A673 (cell line): Measurements from ENCODE around the gene CA4. TPM values are rescaled to one million over a fixed set of nuclear protein-coding genes. Genes with fewer than 3 reads are reported as not detected.

Experiments used
- BruUV-seq: library from RNA; stranded (reverse); fragments of 400-500 nt; replicated peaks from 2 replicates; lab custom pipeline; 2021; lab: Mats Ljungman, UMichigan
- CTCF ChIA-PET: fragments of 300-600 bp; sonication (Branson Sonifier 250); formaldehyde crosslinking; loops from one replicate; lab custom pipeline; 2022; ENCODE audit warnings: antibody characterized with exemption; lab: Charles Lee
- POLR2A ChIA-PET: fragments of 300-600 bp; sonication (Branson Sonifier 250); formaldehyde crosslinking; loops from one replicate; lab custom pipeline; 2022; ENCODE audit warnings: antibody characterized with exemption; ENCODE audit not compliant: low non-redundant PET; lab: Charles Lee
- DNase-seq: peaks from one replicate; pipeline ENCODE4 v3.0.0-alpha.2; 2015; ENCODE audit warnings: low spot score
- H3K27ac ChIP-seq: fragments of 200-600 bp; sonication (generic); 2 replicates; pipeline ENCODE4 v1.5.1; 2016; ENCODE audit warnings: mixed run types, low read depth, mild to moderate bottlenecking, mixed read lengths, antibody characterized with exemption, low read length; ENCODE audit not compliant: poor library complexity, severe bottlenecking
- H3K27me3 ChIP-seq: fragments of 200-600 bp; sonication (generic); replicated peaks from 2 replicates; pipeline ENCODE4 v1.6.1; 2017; ENCODE audit warnings: mixed run types, low read depth, mild to moderate bottlenecking, mixed read lengths, antibody characterized with exemption, low read length; ENCODE audit not compliant: insufficient read depth, poor library complexity
- H3K36me3 ChIP-seq: fragments of 200-600 bp; sonication (generic); 2 replicates; pipeline ENCODE4 v1.6.1; 2016; ENCODE audit warnings: mixed run types, mild to moderate bottlenecking, mixed read lengths, antibody characterized with exemption, low read length; ENCODE audit not compliant: insufficient read depth, poor library complexity, severe bottlenecking
- H3K4me1 ChIP-seq: fragments of 200-600 bp; sonication (generic); 2 replicates; pipeline ENCODE4 v1.6.1; 2017; ENCODE audit warnings: mixed run types, mild to moderate bottlenecking, mixed read lengths, antibody characterized with exemption, low read length; ENCODE audit not compliant: insufficient read depth, poor library complexity, severe bottlenecking
- H3K4me3 ChIP-seq: fragments of 200-600 bp; sonication (generic); 2 replicates; pipeline ENCODE4 v1.5.1; 2016; ENCODE audit warnings: low read depth, mixed run types, mild to moderate bottlenecking, mixed read lengths, low read length; ENCODE audit not compliant: poor library complexity, severe bottlenecking
- H3K9me3 ChIP-seq: fragments of 200-600 bp; sonication (generic); 2 replicates; pipeline ENCODE4 v1.6.1; 2016; ENCODE audit warnings: mixed run types, low read depth, mild to moderate bottlenecking, mixed read lengths, antibody characterized with exemption, low read length; ENCODE audit not compliant: poor library complexity, severe bottlenecking
- CTCF ChIP-seq: fragments of 300-800, 200-600 bp; sonication (generic); conservative IDR thresholded peaks from 2 replicates; pipeline ENCODE4 v1.5.1; 2017; ENCODE audit warnings: low read depth, mild to moderate bottlenecking, antibody characterized with exemption, low read length, moderate library complexity, mixed read lengths
- EZH2 ChIP-seq: fragments of 200-600 bp; sonication (generic); IDR thresholded peaks from 2 replicates; pipeline ENCODE4 v1.6.1; 2017; ENCODE audit warnings: borderline replicate concordance, low read depth, mild to moderate bottlenecking, mixed read lengths, antibody characterized with exemption, low read length; ENCODE audit not compliant: poor library complexity, severe bottlenecking
- intact Hi-C: fragments of 100-400 bp; cut with micrococcal nuclease; formaldehyde crosslinking; loops from one replicate; pipeline ENCODE4 v1.10.0; 2022; ENCODE audit not compliant: unreplicated experiment
- total RNA-seq: library from RNA; stranded (reverse); gene quantifications from 2 replicates; pipeline ENCODE4 v1.2.3, GENCODE V29; 2021

The CA4 gene
- total RNA-seq, 1 experiment from 2014 or later = not detected

DNA sequence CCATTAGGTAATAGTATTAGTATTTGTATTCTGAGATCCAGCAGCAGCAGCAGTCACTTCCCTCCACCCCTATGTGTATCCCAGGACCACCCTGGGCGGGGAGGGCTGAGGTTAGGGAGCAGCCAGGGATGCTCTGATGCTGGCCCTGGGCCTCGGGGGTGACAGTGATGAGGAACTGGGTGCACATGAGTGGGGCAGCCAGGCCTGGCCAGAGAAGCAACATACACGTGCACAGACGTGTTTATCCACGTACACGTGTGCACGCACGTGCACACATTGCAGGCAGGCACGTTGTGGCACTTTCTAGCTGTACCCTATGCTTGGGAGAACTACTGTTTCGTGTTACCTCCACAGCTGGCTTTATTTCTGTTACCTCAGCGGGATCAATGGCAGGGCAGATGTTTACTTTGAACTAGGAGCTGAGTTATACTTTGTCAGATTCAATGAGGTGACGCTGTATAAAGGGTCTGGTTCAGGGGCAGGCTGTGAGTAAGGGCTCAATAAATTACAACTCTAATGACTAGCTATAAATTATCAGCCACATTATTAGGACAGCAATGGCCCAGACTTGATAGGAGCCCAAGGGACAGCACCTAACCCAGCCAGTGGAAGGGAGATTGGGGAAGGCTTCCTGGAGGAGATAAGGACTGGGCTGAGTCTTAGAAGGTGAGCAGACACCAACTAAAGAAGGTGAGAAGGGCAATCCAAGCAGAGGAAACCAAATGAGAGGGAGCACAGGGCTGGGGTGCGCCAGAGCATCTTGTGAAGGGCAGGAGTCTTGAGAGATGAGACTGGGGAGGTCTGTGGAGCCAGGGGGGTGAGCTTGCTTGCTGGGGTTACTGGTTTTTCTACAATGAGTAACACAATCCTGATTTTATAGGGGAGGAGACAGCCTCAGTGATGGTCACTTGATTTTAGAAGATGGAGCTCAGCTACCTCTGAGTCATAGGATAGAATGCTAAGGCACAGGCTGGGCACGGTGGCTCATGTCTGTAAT lies 22.4 kb upstream of the CA4 start:
- Histone ChIP-seq H3K4me1 (peaks cover 5% of the 10 kb centered on the region), H3K36me3 (no peaks in the 10 kb centered on the region), H3K9me3 (no peaks in the 10 kb centered on the region), H3K27ac (no peak overlapping the region), H3K27me3 (no peaks in the 10 kb centered on the region), H3K4me3 (no peak overlapping the region)
- no peak for TF ChIP-seq EZH2
- TF ChIP-seq CTCF = no peak
- POLR2A ChIA-PET = no interaction called here
- intact Hi-C loops = no loop called here
- CTCF ChIA-PET = no interaction called here
- BruUV-seq = no TSS peak
- DNase-seq = no peak

- ChIA-PET POLR2A (no interaction called here), CTCF (no interaction called here)
- no TSS peak for BruUV-seq
- Histone ChIP-seq H3K36me3 (no peaks in the 10 kb centered on the region), H3K9me3 (no peaks in the 10 kb centered on the region), H3K4me1 (peaks cover 5% of the 10 kb centered on the region), H3K27me3 (no peaks in the 10 kb centered on the region), H3K27ac (no peak overlapping the region), H3K4me3 (no peak overlapping the region)
- TF ChIP-seq CTCF (no peak), EZH2 (no peak)
- no peak for DNase-seq
- intact Hi-C loops = no loop called here
Measured at GRCh38 chr17:60128171-60128859, 21.5 kb upstream of the CA4 start.

- Histone ChIP-seq H3K4me1 (peaks cover 5% of the 10 kb centered on the region), H3K4me3 (no peak overlapping the region), H3K27me3 (no peaks in the 10 kb centered on the region), H3K36me3 (no peaks in the 10 kb centered on the region), H3K9me3 (no peaks in the 10 kb centered on the region), H3K27ac (no peak overlapping the region)
- ChIA-PET CTCF (interaction anchor here (0.6 kb wide), 1 partner anchor 594 kb away, joined by 3 read pairs; no protein-coding TSS in a partner anchor), POLR2A (no interaction called here)
- intact Hi-C loops = no loop called here
- DNase-seq = no peak
- BruUV-seq = no TSS peak
- no peak for TF ChIP-seq EZH2
Measured at GRCh38 chr17:60129164-60129563, 20.6 kb upstream of the CA4 start.
